Activated naive CD4-positive, alpha-beta T cell treated with anti-CD3 and anti-CD28 coated beads for 36 hours (primary cell): ENCODE data around the gene PKN2. TPM values are rescaled to one million over a fixed set of nuclear protein-coding genes. Genes with fewer than 3 reads are reported as not detected.
"Not testable (repeated sequence)": the region's sequence is repeated elsewhere in the genome, so short reads cannot be mapped to it uniquely, and the experiment has no call there.

Experiments used
- CTCF ChIA-PET: fragments of 350-600 bp; sonication (Branson Sonifier 250); formaldehyde crosslinking; loops from one replicate; lab custom pipeline; 2021; ENCODE audit warnings: antibody characterized with exemption; lab: Charles Lee
- DNase-seq: peaks from one replicate; pipeline ENCODE4 v3.0.0-alpha.2; 2020
- H3K27ac Mint-ChIP-seq: one replicate; pipeline ENCODE4 v1.8.0; 2021; ENCODE audit warnings: mild to moderate bottlenecking, mixed read lengths
- H3K27me3 Mint-ChIP-seq: one replicate; pipeline ENCODE4 v1.8.0; 2021; ENCODE audit warnings: low read depth, mixed read lengths
- H3K36me3 Mint-ChIP-seq: one replicate; pipeline ENCODE4 v1.8.0; 2021; ENCODE audit warnings: low read depth, mixed read lengths
- H3K4me1 Mint-ChIP-seq: one replicate; pipeline ENCODE4 v1.8.0; 2021; ENCODE audit warnings: low read depth, mixed read lengths
- H3K4me3 Mint-ChIP-seq: one replicate; pipeline ENCODE4 v1.8.0; 2021; ENCODE audit warnings: mild to moderate bottlenecking, moderate library complexity, mixed read lengths
- H3K9me3 Mint-ChIP-seq: one replicate; pipeline ENCODE4 v1.8.0; 2021; ENCODE audit warnings: mixed read lengths
- intact Hi-C: fragments of 100-400 bp; cut with micrococcal nuclease; formaldehyde crosslinking; loops from one replicate; pipeline ENCODE4 v1.15.1; 2023
- total RNA-seq, 2 experiments: library from RNA; stranded (reverse); gene quantifications; one replicate each; pipeline ENCODE4 v1.2.3, GENCODE V29; 2021

Gene PKN2
- total RNA-seq, 2 experiments from 2014 or later, result 17.2 to 17.9 TPM

- peaks cover 38% of the 10 kb centered on the region for H3K36me3 Mint-ChIP-seq
- H3K4me1 Mint-ChIP-seq, result peaks cover 21% of the 10 kb centered on the region
- H3K4me3 Mint-ChIP-seq, result not testable (repeated sequence)
Observed at GRCh38 chr1:88712907-88713306, 28.8 kb downstream of the PKN2 start.

GRCh38 chr1:88716571-88716970 lies 32.5 kb downstream of the PKN2 start:
- CTCF ChIA-PET, result interaction anchor here (0.7 kb wide), 1 partner anchor 222 kb away, joined by 3 read pairs; no protein-coding TSS in a partner anchor
- intact Hi-C loops, result loop anchor here (5.0 kb wide), 1 partner anchor 314 kb away; no protein-coding TSS in a partner anchor
- H3K4me1 Mint-ChIP-seq, result peaks cover 16% of the 10 kb centered on the region
- H3K27ac Mint-ChIP-seq, H3K27me3 Mint-ChIP-seq, DNase-seq, H3K4me3 Mint-ChIP-seq: not testable (repeated sequence)
- H3K9me3 Mint-ChIP-seq, result peaks cover 18% of the 10 kb centered on the region
- H3K36me3 Mint-ChIP-seq, result peaks cover 25% of the 10 kb centered on the region

More at GRCh38 chr1:88712907-88713306, 28.8 kb downstream of the PKN2 start:
- H3K27me3 Mint-ChIP-seq, DNase-seq, intact Hi-C loops, CTCF ChIA-PET, H3K27ac Mint-ChIP-seq: not testable (repeated sequence)
- peaks cover 18% of the 10 kb centered on the region for H3K9me3 Mint-ChIP-seq

DNA sequence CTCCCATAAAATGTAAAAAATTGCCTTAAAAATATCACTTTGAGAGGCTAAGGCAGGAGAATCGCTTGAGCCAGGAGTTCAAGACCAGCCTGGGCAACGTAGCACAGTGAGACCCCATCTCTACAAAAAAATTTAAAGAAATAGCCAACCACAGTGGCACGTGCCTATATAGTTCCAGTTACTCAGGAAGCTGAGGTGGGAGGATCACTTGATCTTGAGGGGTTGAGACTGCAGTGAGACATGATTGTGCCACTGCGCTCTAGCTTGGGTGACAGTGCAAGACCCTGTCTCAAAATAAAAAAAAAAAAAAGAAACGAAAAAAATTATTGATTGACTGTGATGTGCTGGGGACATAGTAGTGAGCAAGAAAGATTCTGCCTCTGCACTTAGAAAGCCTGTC lies 38.4 kb downstream of the PKN2 start:
- CTCF ChIA-PET, result interaction anchor here (0.7 kb wide), 1 partner anchor 28 kb away, joined by 3 read pairs; no protein-coding TSS in a partner anchor
- Mint-ChIP-seq H3K9me3 (no peaks in the 10 kb centered on the region), H3K27me3 (no peaks in the 10 kb centered on the region), H3K4me3 (no peak overlapping the region), H3K27ac (no peak overlapping the region), H3K4me1 (peaks cover 36% of the 10 kb centered on the region), H3K36me3 (peaks cover 6% of the 10 kb centered on the region)
- intact Hi-C loops, result no loop called here
- DNase-seq, result no peak

DNA sequence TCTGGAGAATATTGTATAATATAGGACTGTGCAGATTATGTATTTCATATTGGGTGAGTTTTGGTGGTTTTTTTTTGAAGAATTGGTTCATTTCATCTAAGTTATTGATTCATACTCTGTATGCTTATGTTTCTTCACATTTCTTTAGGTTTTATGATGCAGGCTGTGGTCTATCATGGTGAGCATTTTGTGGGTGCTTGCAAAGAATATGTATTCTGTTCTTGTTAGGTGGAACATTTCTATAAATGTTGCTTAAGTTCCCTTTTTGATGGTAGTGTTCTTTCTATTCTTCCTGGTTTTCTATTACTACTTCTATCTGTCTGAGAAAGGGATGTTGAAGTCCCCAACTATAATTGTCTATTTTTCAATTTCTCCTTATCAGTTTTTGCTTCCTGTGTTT lies 42.6 kb downstream of the PKN2 start:
- Mint-ChIP-seq H3K27ac (no peak overlapping the region), H3K9me3 (no peaks in the 10 kb centered on the region), H3K4me3 (no peak overlapping the region), H3K4me1 (peaks cover 53% of the 10 kb centered on the region), H3K36me3 (peaks cover 23% of the 10 kb centered on the region), H3K27me3 (no peaks in the 10 kb centered on the region)
- intact Hi-C loops, result no loop called here
- no peak for DNase-seq
- CTCF ChIA-PET, result no interaction called here

DNA sequence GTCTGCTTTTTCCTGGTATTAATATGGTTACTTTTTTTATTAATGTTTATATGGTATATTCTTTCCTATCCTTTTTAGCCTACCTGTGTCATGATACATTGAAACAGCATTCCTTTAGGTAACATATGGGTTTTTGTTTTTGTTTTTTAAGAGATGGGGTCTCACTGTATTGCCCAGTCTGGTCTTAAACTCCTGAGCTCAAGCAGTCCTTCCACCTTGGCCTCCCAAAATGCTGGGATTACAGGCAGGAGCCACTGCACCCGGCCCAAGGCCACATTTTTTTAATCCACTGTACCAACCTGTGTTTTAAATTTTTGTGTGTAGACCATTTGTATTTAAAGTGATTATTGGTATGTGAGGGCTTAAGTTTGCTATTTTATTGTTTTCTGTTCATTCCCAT lies 43.1 kb downstream of the PKN2 start:
- peaks cover 52% of the 10 kb centered on the region for H3K4me1 Mint-ChIP-seq
- no peaks in the 10 kb centered on the region for H3K27me3 Mint-ChIP-seq
- DNase-seq, result no peak
- H3K36me3 Mint-ChIP-seq, result peaks cover 22% of the 10 kb centered on the region
- no peak overlapping the region for H3K4me3 Mint-ChIP-seq
- H3K9me3 Mint-ChIP-seq, result no peaks in the 10 kb centered on the region
- CTCF ChIA-PET, result no interaction called here
- intact Hi-C loops, result no loop called here
- H3K27ac Mint-ChIP-seq, result no peak overlapping the region

- Mint-ChIP-seq H3K9me3 (peaks cover 9% of the 10 kb centered on the region), H3K27me3 (no peaks in the 10 kb centered on the region), H3K27ac (no peak overlapping the region), H3K4me3 (no peak overlapping the region), H3K36me3 (peaks cover 30% of the 10 kb centered on the region), H3K4me1 (peaks cover 45% of the 10 kb centered on the region)
- intact Hi-C loops, result no loop called here
- CTCF ChIA-PET, result interaction anchor here (0.7 to 1.0 kb wide), 2 partner anchors 153 to 154 kb away, joined by 4 read pairs; no protein-coding TSS in a partner anchor
- no peak for DNase-seq
Observed at GRCh38 chr1:88729297-88729696, 45.2 kb downstream of the PKN2 start.

- CTCF ChIA-PET, result no interaction called here
- H3K27ac Mint-ChIP-seq, result no peak overlapping the region
- no peaks in the 10 kb centered on the region for H3K27me3 Mint-ChIP-seq
- H3K9me3 Mint-ChIP-seq, result peaks cover 15% of the 10 kb centered on the region
- H3K4me3 Mint-ChIP-seq, result no peak overlapping the region
- DNase-seq, result no peak
- H3K36me3 Mint-ChIP-seq, result peaks cover 37% of the 10 kb centered on the region
- H3K4me1 Mint-ChIP-seq, result peaks cover 41% of the 10 kb centered on the region
- intact Hi-C loops, result no loop called here
Observed at GRCh38 chr1:88730132-88730675, 46.1 kb downstream of the PKN2 start.

- Mint-ChIP-seq H3K4me1 (peaks cover 34% of the 10 kb centered on the region), H3K27ac (no peak overlapping the region), H3K9me3 (peaks cover 22% of the 10 kb centered on the region), H3K36me3 (peaks cover 43% of the 10 kb centered on the region), H3K27me3 (no peaks in the 10 kb centered on the region), H3K4me3 (no peak overlapping the region)
- CTCF ChIA-PET, result interaction anchor here (0.9 kb wide), 1 partner anchor 16 kb away, joined by 3 read pairs; no protein-coding TSS in a partner anchor
- intact Hi-C loops, result no loop called here
- DNase-seq, result no peak
Observed at GRCh38 chr1:88730995-88731394, 46.9 kb downstream of the PKN2 start.

- H3K9me3 Mint-ChIP-seq, result peaks cover 23% of the 10 kb centered on the region
Observed at GRCh38 chr1:88731475-88732269, 47.6 kb downstream of the PKN2 start.

GRCh38 chr1:88735382-88735781 lies 51.3 kb downstream of the PKN2 start:
- no peak overlapping the region for H3K4me3 Mint-ChIP-seq
- H3K9me3 Mint-ChIP-seq, result peaks cover 23% of the 10 kb centered on the region
- H3K27ac Mint-ChIP-seq, result no peak overlapping the region
- DNase-seq, result no peak
- peaks cover 29% of the 10 kb centered on the region for H3K36me3 Mint-ChIP-seq
- no peaks in the 10 kb centered on the region for H3K27me3 Mint-ChIP-seq
- CTCF ChIA-PET, result interaction anchor here (0.6 to 1.9 kb wide), 9 partner anchors 10 to 149 kb away, joined by 3 to 15 read pairs (median 4); partner anchors contain the start of gene PKN2
- intact Hi-C loops, result no loop called here
- H3K4me1 Mint-ChIP-seq, result peaks cover 17% of the 10 kb centered on the region

More at GRCh38 chr1:88731475-88732269, 47.6 kb downstream of the PKN2 start:
- no peak for DNase-seq
- Mint-ChIP-seq H3K27me3 (no peaks in the 10 kb centered on the region), H3K4me3 (no peak overlapping the region), H3K4me1 (peaks cover 27% of the 10 kb centered on the region), H3K36me3 (peaks cover 42% of the 10 kb centered on the region), H3K27ac (no peak overlapping the region)
- intact Hi-C loops, result no loop called here
- CTCF ChIA-PET, result interaction anchor here (0.9 kb wide), 1 partner anchor 17 kb away, joined by 3 read pairs; no protein-coding TSS in a partner anchor

DNA sequence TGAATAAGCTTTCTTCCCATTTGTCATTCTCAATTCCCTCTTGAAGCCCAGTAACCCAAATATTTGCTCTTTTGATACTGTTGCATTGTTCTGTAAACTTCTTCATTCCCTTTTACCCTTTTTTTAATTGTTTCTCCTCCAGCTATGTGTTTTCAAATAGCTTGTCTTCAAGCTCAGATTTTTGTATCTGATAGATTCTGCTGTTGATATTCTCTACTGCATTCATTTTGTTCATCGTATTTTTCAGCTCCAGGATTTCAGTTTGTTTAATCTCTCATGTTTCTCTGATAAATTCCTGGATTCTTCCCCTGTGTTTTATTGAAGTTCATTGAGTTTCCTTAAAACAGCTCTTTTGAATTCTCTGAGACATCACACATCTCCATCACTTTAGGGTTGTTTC lies 51.8 kb downstream of the PKN2 start:
- Mint-ChIP-seq H3K36me3 (peaks cover 29% of the 10 kb centered on the region), H3K4me1 (peaks cover 16% of the 10 kb centered on the region), H3K4me3 (no peak overlapping the region), H3K27ac (no peak overlapping the region), H3K27me3 (no peaks in the 10 kb centered on the region), H3K9me3 (peaks cover 23% of the 10 kb centered on the region)
- CTCF ChIA-PET, result interaction anchor here (0.5 to 1.9 kb wide), 12 partner anchors 10 to 1447 kb away, joined by 3 to 15 read pairs (median 4); partner anchors contain the start of gene PKN2
- no peak for DNase-seq
- intact Hi-C loops, result loop anchor here (1.0 kb wide), 1 partner anchor 141 kb away; no protein-coding TSS in a partner anchor

- intact Hi-C loops, result loop anchor here (1.0 kb wide), 1 partner anchor 141 kb away; no protein-coding TSS in a partner anchor
- Mint-ChIP-seq H3K27ac (no peak overlapping the region), H3K9me3 (peaks cover 23% of the 10 kb centered on the region), H3K27me3 (no peaks in the 10 kb centered on the region), H3K4me3 (no peak overlapping the region), H3K36me3 (peaks cover 28% of the 10 kb centered on the region), H3K4me1 (peaks cover 9% of the 10 kb centered on the region)
- CTCF ChIA-PET, result interaction anchor here (0.5 to 1.9 kb wide), 9 partner anchors 9 to 148 kb away, joined by 3 to 15 read pairs (median 4); partner anchors contain the start of gene PKN2
- DNase-seq, result peak; percentile 45
Observed at GRCh38 chr1:88736633-88737248, 52.7 kb downstream of the PKN2 start.
